Immature natural killer cell (primary cell): ENCODE measurements around the gene CGB3. TPM values are rescaled to one million over a fixed set of nuclear protein-coding genes. Genes with fewer than 3 reads are reported as not detected.
"Not testable (repeated sequence)": the region's sequence is repeated elsewhere in the genome, so short reads cannot be mapped to it uniquely, and the experiment has no call there.

Experiments
- DNase-seq, 3 donors: peaks; one replicate each; pipeline ENCODE4 v3.0.0; 2022; ENCODE audit warnings: mixed read lengths in 1 of 3
- H3K27ac Mint-ChIP-seq, 6 donors: one replicate each; pipeline ENCODE4 v1.8.0; 2020; ENCODE audit warnings: mixed read lengths in 6 of 6, mild to moderate bottlenecking in 5 of 6, inconsistent platforms in 4 of 6, moderate library complexity in 3 of 6
- H3K27me3 Mint-ChIP-seq, 3 donors: one replicate each; pipeline ENCODE4 v1.8.0; 2020 to 2021; ENCODE audit warnings: low read depth in 3 of 3, mild to moderate bottlenecking in 3 of 3, mixed read lengths in 3 of 3, moderate library complexity in 3 of 3, inconsistent platforms in 1 of 3
- H3K36me3 Mint-ChIP-seq, 3 donors: one replicate each; pipeline ENCODE4 v1.8.0; 2020; ENCODE audit warnings: mixed read lengths in 3 of 3, inconsistent platforms in 2 of 3, mild to moderate bottlenecking in 2 of 3
- H3K4me1 Mint-ChIP-seq, 2 donors: one replicate each; pipeline ENCODE4 v1.8.0; 2020; ENCODE audit warnings: inconsistent platforms in 2 of 2, mild to moderate bottlenecking in 2 of 2, mixed read lengths in 2 of 2, moderate library complexity in 1 of 2
- H3K4me3 Mint-ChIP-seq, 5 donors: one replicate each; pipeline ENCODE4 v1.8.0; 2020; ENCODE audit warnings: mild to moderate bottlenecking in 5 of 5, mixed read lengths in 5 of 5, inconsistent platforms in 3 of 5, moderate library complexity in 3 of 5
- H3K9me3 Mint-ChIP-seq, 6 donors: one replicate each; pipeline ENCODE4 v1.8.0; 2020; ENCODE audit warnings: mild to moderate bottlenecking in 6 of 6, mixed read lengths in 6 of 6, inconsistent platforms in 4 of 6, moderate library complexity in 3 of 6
- polyA plus RNA-seq, 3 donors: library from polyadenylated mRNA; unstranded; fragments of 300-500 nt; fragmentation: Illumina TruSeq; gene quantifications; one replicate each; pipeline ENCODE4 v1.2.3, GENCODE V29; 2021

CGB3 gene
- not detected for polyA plus RNA-seq

GRCh38 chr19:49024233-49024632 lies at the start of gene CGB3:
Gene CGB3 (minus strand): TSS chr19:49024333. CDS start chr19:49023971, 362 bp downstream.
- peaks cover 9 to 16% of the 10 kb centered on the region in 2 donors for H3K4me1 Mint-ChIP-seq
- not testable (repeated sequence) for H3K27me3 Mint-ChIP-seq, H3K4me3 Mint-ChIP-seq, H3K27ac Mint-ChIP-seq, DNase-seq, H3K36me3 Mint-ChIP-seq, H3K9me3 Mint-ChIP-seq

- H3K9me3 Mint-ChIP-seq: peaks cover 0 to 11% (median 0%) of the 10 kb centered on the region in 6 donors
- H3K4me1 Mint-ChIP-seq: peaks cover 19% of the 10 kb centered on the region in 2 donors
- no peak overlapping the region for H3K27ac Mint-ChIP-seq
- peaks cover 10 to 39% (median 21%) of the 10 kb centered on the region in 3 donors for H3K27me3 Mint-ChIP-seq
- DNase-seq: no peak
- peak overlapping the region in 3 of 5 donors; percentile 40 to 53 (median 44) for H3K4me3 Mint-ChIP-seq
- peaks cover 0 to 10% (median 9%) of the 10 kb centered on the region in 3 donors for H3K36me3 Mint-ChIP-seq
These were observed 47.9 kb upstream of the CGB3 start for GRCh38 chr19:49071860-49072547.

- H3K36me3 Mint-ChIP-seq: peaks cover 0 to 10% (median 9%) of the 10 kb centered on the region in 3 donors
- peak overlapping the region in 4 of 5 donors; percentile 8 to 55 (median 20) for H3K4me3 Mint-ChIP-seq
- peaks cover 19% of the 10 kb centered on the region in 2 donors for H3K4me1 Mint-ChIP-seq
- peaks cover 16 to 50% (median 24%) of the 10 kb centered on the region in 3 donors for H3K27me3 Mint-ChIP-seq
- peaks cover 0 to 13% (median 0%) of the 10 kb centered on the region in 6 donors for H3K9me3 Mint-ChIP-seq
- no peak for DNase-seq
- no peak overlapping the region for H3K27ac Mint-ChIP-seq
These were observed 46.3 kb upstream of the CGB3 start for GRCh38 chr19:49070416-49070815.

GRCh38 chr19:49069026-49069425 lies 44.9 kb upstream of the CGB3 start:
- Mint-ChIP-seq H3K27ac (peak overlapping the region in 1 of 6 donors; percentile 36), H3K27me3 (peaks cover 18 to 44% (median 22%) of the 10 kb centered on the region in 3 donors), H3K9me3 (peaks cover 0 to 13% (median 0%) of the 10 kb centered on the region in 6 donors), H3K36me3 (peaks cover 0 to 10% (median 9%) of the 10 kb centered on the region in 3 donors), H3K4me1 (peaks cover 19% of the 10 kb centered on the region in 2 donors), H3K4me3 (no peak overlapping the region)
- no peak for DNase-seq

- Mint-ChIP-seq H3K36me3 (peaks cover 0 to 6% (median 0%) of the 10 kb centered on the region in 3 donors), H3K27me3 (peaks cover 11 to 30% (median 14%) of the 10 kb centered on the region in 3 donors), H3K9me3 (peaks cover 0 to 13% (median 0%) of the 10 kb centered on the region in 6 donors), H3K4me1 (peaks cover 7 to 9% of the 10 kb centered on the region in 2 donors), H3K4me3 (no peak overlapping the region), H3K27ac (no peak overlapping the region)
- DNase-seq: no peak
These were observed 43.4 kb upstream of the CGB3 start for GRCh38 chr19:49067554-49067953.

- Mint-ChIP-seq H3K36me3 (peaks cover 0 to 6% (median 1%) of the 10 kb centered on the region in 3 donors), H3K4me1 (peaks cover 4 to 6% of the 10 kb centered on the region in 2 donors), H3K27me3 (peaks cover 11 to 30% (median 14%) of the 10 kb centered on the region in 3 donors), H3K4me3 (no peak overlapping the region), H3K9me3 (peaks cover 0 to 13% (median 0%) of the 10 kb centered on the region in 6 donors), H3K27ac (no peak overlapping the region)
- DNase-seq: no peak
These were observed 41.9 kb upstream of the CGB3 start for GRCh38 chr19:49065905-49066512.

DNA sequence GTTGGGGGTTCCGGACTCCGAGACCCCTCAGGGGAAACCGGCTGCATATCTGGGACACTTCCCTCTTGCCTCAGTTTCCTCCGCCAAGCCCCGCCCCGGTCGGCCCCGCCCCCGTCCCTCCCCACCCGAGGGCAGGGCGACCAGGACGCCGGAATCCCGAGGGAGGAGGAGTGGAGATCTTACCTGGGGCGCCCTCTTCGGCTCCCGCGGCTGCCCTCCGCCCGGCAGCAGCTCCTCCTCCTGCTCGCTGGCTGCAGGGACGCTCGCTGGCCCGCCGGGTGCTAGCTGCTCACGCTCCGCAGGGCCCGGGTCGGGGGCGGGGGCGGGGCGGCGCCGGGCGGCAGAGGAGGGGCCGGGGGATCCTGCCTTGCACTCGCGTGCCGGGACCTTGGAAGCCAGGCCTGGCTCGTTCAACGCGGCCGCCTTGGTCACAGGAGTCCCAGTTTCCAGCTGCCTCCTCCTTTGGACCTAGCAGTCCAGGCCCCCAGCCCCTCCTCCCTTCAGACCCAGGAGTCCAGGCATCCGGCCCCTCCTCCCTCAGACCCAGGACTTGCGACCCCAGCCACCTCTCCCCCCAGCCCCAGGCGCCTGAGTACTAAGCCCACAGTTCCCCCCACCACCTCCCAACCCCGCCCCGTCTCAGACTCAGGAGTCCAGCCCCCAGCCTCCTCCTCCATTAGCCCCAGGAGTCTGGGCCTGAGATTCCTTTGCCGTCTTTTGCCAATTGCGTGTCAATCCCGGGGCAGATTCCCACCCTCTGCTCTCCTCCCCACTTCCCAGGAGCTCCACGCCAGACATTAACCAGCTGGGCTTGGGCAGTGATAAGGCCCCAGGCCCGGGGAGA lies 40.9 kb upstream of the CGB3 start, which contains the start of gene NTF4:
NTF4 (minus strand) TSS at position 51 of the 844 bp plus-strand sequence. CDS start 2,821 bp downstream, outside the sequence.
- Mint-ChIP-seq H3K27me3 (peaks cover 10 to 24% (median 14%) of the 10 kb centered on the region in 3 donors), H3K9me3 (peaks cover 0 to 7% (median 0%) of the 10 kb centered on the region in 6 donors), H3K4me3 (no peak within 1 kb of the TSS), H3K4me1 (no peaks in the 10 kb centered on the region), H3K27ac (no peak within 1 kb of the TSS), H3K36me3 (peaks cover 0 to 4% (median 0%) of the 10 kb centered on the region in 3 donors)
- no peak for DNase-seq

GRCh38 chr19:49064029-49064629 lies 40.0 kb upstream of the CGB3 start:
- Mint-ChIP-seq H3K27ac (no peak overlapping the region), H3K4me1 (no peaks in the 10 kb centered on the region), H3K9me3 (peaks cover 0 to 2% (median 0%) of the 10 kb centered on the region in 6 donors), H3K36me3 (peaks cover 0 to 4% (median 4%) of the 10 kb centered on the region in 3 donors), H3K27me3 (peaks cover 9 to 24% (median 12%) of the 10 kb centered on the region in 3 donors), H3K4me3 (no peak overlapping the region)
- no peak for DNase-seq

GRCh38 chr19:49061445-49061844 lies 37.3 kb upstream of the CGB3 start:
- H3K36me3 Mint-ChIP-seq: peaks cover 0 to 5% (median 4%) of the 10 kb centered on the region in 3 donors
- peak in 1 of 3 donors; percentile 12 for DNase-seq
- H3K4me1 Mint-ChIP-seq: peaks cover 16 to 17% of the 10 kb centered on the region in 2 donors
- no peak overlapping the region for H3K27ac Mint-ChIP-seq
- peaks cover 0 to 2% (median 0%) of the 10 kb centered on the region in 6 donors for H3K9me3 Mint-ChIP-seq
- H3K27me3 Mint-ChIP-seq: peaks cover 19 to 21% (median 19%) of the 10 kb centered on the region in 3 donors
- H3K4me3 Mint-ChIP-seq: no peak overlapping the region

GRCh38 chr19:49061000-49061399 lies 36.9 kb upstream of the CGB3 start:
- Mint-ChIP-seq H3K27me3 (peaks cover 15 to 19% (median 16%) of the 10 kb centered on the region in 3 donors), H3K4me1 (peaks cover 18 to 20% of the 10 kb centered on the region in 2 donors), H3K27ac (no peak overlapping the region), H3K4me3 (no peak overlapping the region), H3K36me3 (peaks cover 0 to 5% (median 4%) of the 10 kb centered on the region in 3 donors), H3K9me3 (peaks cover 0 to 2% (median 0%) of the 10 kb centered on the region in 6 donors)
- DNase-seq: no peak

DNA sequence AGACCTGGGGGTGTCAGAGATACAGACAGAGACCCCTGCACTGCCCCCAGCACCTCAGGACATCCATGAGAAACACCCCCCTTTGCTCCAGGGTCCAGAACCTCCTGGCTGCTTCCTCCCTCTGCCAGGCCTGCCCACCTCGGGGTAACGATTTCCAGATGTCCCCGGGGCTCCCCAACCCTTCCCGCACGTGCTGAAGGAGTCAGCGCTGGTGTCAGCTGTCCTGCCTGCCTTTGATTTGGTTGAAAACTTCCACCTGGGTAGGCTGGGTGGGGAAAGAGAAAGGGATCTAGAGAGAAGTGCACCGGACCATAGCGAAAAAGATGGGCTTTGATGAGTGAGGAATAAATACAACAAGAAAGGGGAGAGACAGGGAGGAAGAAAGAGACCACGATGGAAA lies 34.9 kb upstream of the CGB3 start:
- H3K4me1 Mint-ChIP-seq: peaks cover 18 to 20% of the 10 kb centered on the region in 2 donors
- no peaks in the 10 kb centered on the region for H3K9me3 Mint-ChIP-seq
- H3K36me3 Mint-ChIP-seq: peaks cover 0 to 5% (median 4%) of the 10 kb centered on the region in 3 donors
- peaks cover 10 to 16% (median 15%) of the 10 kb centered on the region in 3 donors for H3K27me3 Mint-ChIP-seq
- H3K4me3 Mint-ChIP-seq: peak overlapping the region in 1 of 5 donors; percentile 10
- no peak for DNase-seq
- no peak overlapping the region for H3K27ac Mint-ChIP-seq

DNA sequence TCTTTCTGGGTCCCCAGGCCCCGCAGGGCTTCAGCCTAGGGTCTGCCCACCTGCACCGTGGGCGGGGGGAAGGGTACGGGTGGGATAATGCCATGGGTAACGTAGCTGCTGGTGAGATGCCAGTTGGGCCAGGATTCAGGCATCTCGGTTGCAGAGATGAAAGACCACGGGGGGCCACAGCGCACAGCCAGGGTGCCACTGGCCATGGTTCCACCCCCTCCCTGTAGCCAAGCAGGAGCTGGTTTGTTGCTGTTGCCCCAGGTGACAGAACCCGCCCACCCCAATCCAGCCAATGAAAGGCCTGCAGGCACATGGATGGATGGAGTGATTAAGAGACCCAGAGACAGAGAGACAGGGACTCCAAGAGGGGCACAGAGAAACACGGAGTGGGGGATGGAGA lies 34.4 kb upstream of the CGB3 start:
- Mint-ChIP-seq H3K27ac (no peak overlapping the region), H3K27me3 (peaks cover 10 to 20% (median 15%) of the 10 kb centered on the region in 3 donors), H3K36me3 (peaks cover 0 to 5% (median 4%) of the 10 kb centered on the region in 3 donors), H3K9me3 (no peaks in the 10 kb centered on the region), H3K4me3 (no peak overlapping the region), H3K4me1 (peaks cover 18 to 20% of the 10 kb centered on the region in 2 donors)
- no peak for DNase-seq
